ENCODE results near the gene CGB2.
"Not testable (repeated sequence)": the region's sequence is repeated elsewhere in the genome, so short reads cannot be mapped to it uniquely, and the experiment has no call there.

The CGB2 gene

DNA sequence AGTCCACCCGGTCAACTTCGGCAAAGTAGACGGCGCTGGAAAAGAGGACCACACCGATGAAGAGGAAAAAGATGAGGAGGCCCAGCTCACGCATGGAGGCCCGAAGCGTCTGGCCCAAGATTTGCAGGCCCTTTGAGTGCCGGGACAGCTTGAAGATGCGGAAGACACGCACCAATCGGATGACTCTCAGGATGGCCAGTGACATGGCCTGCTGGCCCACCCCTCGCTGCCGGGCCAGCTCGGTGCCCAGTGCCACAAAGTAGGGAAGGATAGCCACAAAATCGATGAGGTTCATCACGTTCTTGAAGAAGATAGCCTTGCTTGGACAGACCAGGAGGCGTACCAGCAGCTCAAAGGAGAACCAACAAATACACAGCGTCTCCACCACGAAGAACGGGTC is 38.7 kb downstream of the CGB2 start:
- DNase-seq = no peak

DNA sequence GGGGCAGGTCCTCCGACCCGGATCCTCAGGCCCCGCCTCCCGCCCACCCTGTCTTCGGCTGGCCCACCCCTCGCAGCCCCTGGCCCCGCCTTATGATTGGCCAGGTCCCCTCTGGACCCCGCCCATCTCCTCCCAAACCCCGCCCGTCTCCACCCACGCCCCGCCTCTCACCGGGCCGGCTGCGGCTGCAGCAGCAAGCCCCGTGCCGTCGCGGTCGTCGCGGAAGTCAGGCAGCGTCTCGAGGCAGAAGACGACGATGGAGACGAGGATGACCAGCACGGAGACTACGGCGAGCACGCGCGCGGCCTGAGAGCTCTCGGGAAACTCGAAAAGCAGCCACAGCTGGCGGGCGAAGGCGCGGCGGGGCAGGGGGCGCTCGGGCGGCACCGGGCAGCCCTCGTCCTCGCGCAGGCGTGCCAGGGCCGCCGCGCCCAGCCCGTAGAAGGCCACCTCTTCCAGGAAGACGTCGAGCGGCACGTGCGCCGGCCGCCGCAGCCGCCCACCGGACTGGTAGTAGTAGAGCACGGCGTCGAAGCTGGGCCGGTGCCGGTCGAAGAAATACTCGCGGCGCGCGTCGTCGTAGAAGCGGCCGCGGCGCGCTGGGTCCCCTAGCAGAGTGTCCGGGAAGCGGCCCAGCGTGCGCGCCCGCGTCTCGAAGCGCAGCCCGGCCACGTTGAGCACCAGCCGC is 40.3 kb downstream of the CGB2 start:
- no peak for DNase-seq

DNA sequence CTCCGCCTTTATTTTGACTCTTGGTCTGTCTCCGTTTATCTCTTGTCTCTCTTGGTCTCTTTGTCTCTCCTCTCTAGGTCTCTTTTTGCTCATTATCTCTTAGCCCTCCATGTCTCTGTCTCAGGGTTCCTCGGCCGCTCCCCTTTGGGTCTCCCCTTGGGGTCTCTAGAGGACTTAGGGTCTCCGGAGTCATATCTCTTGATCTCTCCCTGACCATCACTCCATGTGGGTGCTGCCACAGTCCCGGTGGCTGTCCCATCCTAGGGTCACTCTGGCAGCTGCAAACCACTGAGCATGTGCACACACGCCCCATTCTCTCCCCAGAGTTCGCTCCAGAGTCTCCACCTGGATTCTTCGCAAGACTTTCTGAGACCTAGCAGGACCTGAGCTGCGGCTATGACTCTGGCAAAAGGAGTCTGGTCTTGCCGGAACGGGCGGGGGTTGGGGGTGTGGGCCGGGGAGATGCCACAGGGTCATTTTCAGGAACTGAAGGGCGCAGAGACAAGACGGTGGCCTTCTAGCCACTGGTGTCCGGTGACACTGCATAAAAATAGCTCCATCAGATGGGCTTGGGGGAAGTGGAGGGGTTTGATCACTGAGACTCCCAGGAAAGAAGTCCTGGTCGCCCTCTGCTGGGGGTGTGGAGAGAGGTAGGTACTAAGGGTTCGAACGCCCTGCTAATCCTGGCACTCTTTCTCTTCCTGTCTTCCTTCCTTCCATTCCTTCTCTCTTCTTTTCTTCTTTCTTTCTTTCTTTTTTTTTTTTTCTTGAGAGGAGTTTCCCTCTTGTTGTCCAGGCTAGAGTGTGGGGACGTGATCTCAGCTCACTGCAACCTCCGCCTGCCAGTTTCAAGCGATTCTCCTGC is 42.1 kb downstream of the CGB2 start:
- DNase-seq = no peak

DNA sequence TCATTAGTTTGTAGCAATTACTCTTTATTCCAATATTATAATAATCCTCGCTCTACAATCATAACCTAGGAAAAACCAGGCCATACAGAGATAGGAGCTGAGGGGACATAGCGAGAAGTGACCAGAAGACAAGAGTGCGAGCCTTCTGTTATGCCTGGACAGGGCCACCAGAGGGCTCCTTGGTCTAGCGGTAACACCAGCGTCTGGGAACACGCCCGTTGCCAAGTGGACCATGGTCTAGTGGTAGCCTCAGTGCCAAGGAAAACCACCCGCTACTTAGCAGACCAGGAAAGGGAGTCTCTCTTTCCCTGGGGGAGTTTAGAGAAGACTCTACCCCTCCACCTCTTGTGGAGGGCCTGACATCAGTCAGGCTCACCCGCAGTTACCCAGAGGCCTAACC is 43.2 kb downstream of the CGB2 start:
- not testable (repeated sequence) for DNase-seq

DNA sequence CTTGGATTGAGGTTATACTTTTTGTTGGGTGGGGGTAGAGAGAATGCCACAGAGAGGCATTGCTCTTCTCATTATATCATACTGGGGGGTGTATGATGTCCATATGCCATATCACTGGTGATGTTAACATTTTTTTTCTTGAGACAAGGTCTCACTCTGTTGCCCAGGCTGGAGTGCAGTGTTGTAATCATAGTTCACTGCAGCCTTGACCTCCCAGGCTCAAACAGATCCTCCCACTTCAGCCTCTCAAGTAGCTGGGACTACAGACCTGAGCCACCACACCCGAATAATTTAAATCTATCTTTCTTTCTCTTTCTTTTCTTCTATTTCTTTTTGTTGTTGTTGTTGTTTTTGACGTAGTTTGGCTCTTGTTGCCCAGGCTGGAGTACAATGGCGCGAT is 48.7 kb downstream of the CGB2 start:
- DNase-seq = no peak

DNA sequence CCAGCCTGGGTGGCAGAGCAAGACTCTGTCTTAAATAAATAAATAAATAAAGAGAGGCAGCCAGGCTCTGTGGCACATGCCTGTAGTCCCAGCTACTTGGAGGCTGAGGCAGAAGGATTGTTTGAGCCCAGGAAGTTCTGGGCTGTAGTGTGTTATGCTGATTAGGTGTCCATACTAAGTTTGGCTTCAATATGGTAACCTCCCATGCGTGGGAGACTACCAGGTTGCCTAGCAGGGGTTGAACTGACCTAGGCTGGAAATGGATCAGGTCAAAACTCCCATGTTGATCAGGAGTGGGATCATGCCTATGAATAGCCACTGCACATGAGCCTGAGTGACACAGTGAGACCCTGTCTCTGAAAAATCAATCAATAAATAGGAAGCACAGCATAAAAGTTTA is 49.6 kb downstream of the CGB2 start:
- no peak for DNase-seq
